Ovary (tissue), 9 donors: ENCODE data around the gene MAP4K4. TPM values are rescaled to one million over a fixed set of nuclear protein-coding genes. Genes with fewer than 3 reads are reported as not detected.
A peak's percentile ranks its signal among the peaks of the same experiment; 100 is the strongest.

Experiments
- DNase-seq, 5 donors: peaks; one replicate each; pipeline ENCODE4 v3.0.0-alpha.2; 2019 to 2020
- H3K27ac ChIP-seq, 2 donors: fragments of 200-600 bp; one replicate each; pipeline versions ENCODE4 v1.5.1 to v1.8.0; 2019 to 2022
- H3K27me3 ChIP-seq: fragments of 200-600 bp; one replicate; pipeline ENCODE4 v1.8.0; 2022
- H3K36me3 ChIP-seq: fragments of 200-600 bp; sonication (generic); one replicate; pipeline ENCODE4 v1.5.1; 2019
- H3K4me1 ChIP-seq: one replicate; pipeline ENCODE4 v1.8.1; 2013; ENCODE audit warnings: mild to moderate bottlenecking, moderate library complexity; ENCODE audit not compliant: insufficient read depth
- H3K4me3 ChIP-seq: fragments of 200-600 bp; sonication (generic); one replicate; pipeline ENCODE4 v1.5.1; 2017
- H3K9me3 ChIP-seq, 2 donors: fragments of 200-600 bp in 1 of 2; sonication (generic) in 1 of 2; one replicate each; pipeline versions ENCODE4 v1.5.1 to v1.8.1; 2013 to 2019; ENCODE audit warnings: mild to moderate bottlenecking in 1 of 2, moderate library complexity in 1 of 2
- CTCF ChIP-seq, 3 donors: fragments of 450-650 bp in 2 of 3; fragments of 200-600 bp in 1 of 3; IDR thresholded peaks; one replicate each; pipeline versions ENCODE4 v1.5.1 to v1.8.0; 2016 to 2022; ENCODE audit warnings: antibody characterized with exemption in 3 of 3, mild to moderate bottlenecking in 1 of 3
- EP300 ChIP-seq: sonication (generic); formaldehyde crosslinking; IDR thresholded peaks from one replicate; pipeline ENCODE4 v1.6.1; 2017; ENCODE audit warnings: antibody characterized with exemption
- POLR2A ChIP-seq: fragments of 450-650 bp; IDR thresholded peaks from one replicate; pipeline ENCODE4 v1.6.1; 2017; ENCODE audit warnings: antibody characterized with exemption, mild to moderate bottlenecking, moderate library complexity
- WGBS, 3 donors: extraction: QIAGEN DNeasy Blood & Tissue Kit in 1 of 3; methylation state at CpG; one replicate each; pipeline versions ENCODE4 v1.1.5 to v1.1.7; 2013 to 2017; 5-methylcytosine and 5-hydroxymethylcytosine counted together
- intact Hi-C, 4 donors: fragments of 100-400 bp; cut with DNase I; formaldehyde crosslinking; loops; one replicate each; pipeline versions ENCODE4 v1.11.0 to v1.15.1; 2022 to 2023
- polyA plus RNA-seq, 2 donors: library from polyadenylated mRNA; stranded (reverse); fragments of 200-250 nt in 1 of 2; fragments of 350-450 nt in 1 of 2; fragmentation: Illumina TruSeq in 1 of 2; extraction: RNeasy Lipid Tissue Mini Kit (QIAGEN cat#74804) in 1 of 2; gene quantifications; one replicate each; pipeline ENCODE4 v1.2.3, GENCODE V29; 2013 to 2014
- total RNA-seq, 7 donors: library from RNA; depleted of rRNA in 2 of 7; stranded (reverse); fragments of >200 nt in 2 of 7; fragmentation: NEBNext Ultra II Directional in 3 of 7; extraction: Animal tissue kit (Norgen Biotek cat#: 25700) in 3 of 7; gene quantifications; one replicate each; pipeline versions ENCODE4 v1.1.0 to v1.2.4, GENCODE V29; 2016 to 2023
- donor health status: DM: no; HTN: no; CAD: no; lungs with moderate emphysema.
- donor health status: DM: no; HTN: no; CAD: no.
- donor health status: Bipolar disorder and iron deficiency.
- donor health status: DM: yes; HTN: yes; CAD: no.
- donor health status: DM: no; HTN: no; CAD: no.
- donor health status: DM: yes; HTN: yes; CAD: no.

The MAP4K4 gene
- total and polyA plus RNA-seq, 9 donors, result 23.9 to 60.9 (median 49.7) TPM

GRCh38 chr2:101788995-101789970, 91.8 kb downstream of the MAP4K4 start:
- Histone ChIP-seq H3K4me3 (no peak overlapping the region), H3K27me3 (no peaks in the 10 kb centered on the region), H3K27ac (no peak overlapping the region), H3K4me1 (peaks cover 12% of the 10 kb centered on the region), H3K36me3 (no peaks in the 10 kb centered on the region), H3K9me3 (no peaks in the 10 kb centered on the region)
- WGBS, 3 donors, result 88 to 94% (median 92%) methylated on average over 4 of the region's 4 CpGs
- no peak for TF ChIP-seq CTCF (IDR thresholded peaks at IDR 0.05)
- no peak for TF ChIP-seq EP300
- no peak for TF ChIP-seq POLR2A
- intact Hi-C loops, result no loop called here
- no peak for DNase-seq

GRCh38 chr2:101790416-101790815, 92.9 kb downstream of the MAP4K4 start:
- Histone ChIP-seq H3K4me1 (peaks cover 16% of the 10 kb centered on the region), H3K4me3 (no peak overlapping the region)
- 69 to 72% (median 69%) methylated on average over 5 of the region's 5 CpGs for WGBS, 3 donors

GRCh38 chr2:101790857-101791256, 93.3 kb downstream of the MAP4K4 start:
- no peaks in the 10 kb centered on the region for H3K9me3 ChIP-seq
- no peaks in the 10 kb centered on the region for H3K27me3 ChIP-seq
- peak overlapping the region in 1 of 2 donors; percentile 63 for H3K27ac ChIP-seq
- intact Hi-C loops, result no loop called here
- peaks cover 18% of the 10 kb centered on the region for H3K4me1 ChIP-seq
- peak in 2 of 5 donors; percentile 35 to 59 for DNase-seq
- TF ChIP-seq CTCF (IDR thresholded peaks at IDR 0.05), result no peak
- TF ChIP-seq EP300, result no peak
- no peak for TF ChIP-seq POLR2A
- no peaks in the 10 kb centered on the region for H3K36me3 ChIP-seq
- no peak overlapping the region for H3K4me3 ChIP-seq
- WGBS, 3 donors, result 12 to 16% (median 14%) methylated on average over 4 of the region's 4 CpGs

More at GRCh38 chr2:101790416-101790815, 92.9 kb downstream of the MAP4K4 start:
- intact Hi-C loops, result no loop called here
- H3K9me3 ChIP-seq, result no peaks in the 10 kb centered on the region
- peak overlapping the region in 1 of 2 donors; percentile 63 for H3K27ac ChIP-seq
- no peak for TF ChIP-seq POLR2A
- TF ChIP-seq EP300, result no peak
- no peak for TF ChIP-seq CTCF (IDR thresholded peaks at IDR 0.05)
- no peaks in the 10 kb centered on the region for H3K36me3 ChIP-seq
- no peaks in the 10 kb centered on the region for H3K27me3 ChIP-seq
- DNase-seq, result no peak

- no peaks in the 10 kb centered on the region for H3K36me3 ChIP-seq
- no peak for TF ChIP-seq POLR2A
- TF ChIP-seq CTCF (IDR thresholded peaks at IDR 0.05), result no peak
- TF ChIP-seq EP300, result no peak
- no peaks in the 10 kb centered on the region for H3K27me3 ChIP-seq
- DNase-seq, result no peak
- H3K9me3 ChIP-seq, result no peaks in the 10 kb centered on the region
- no peak overlapping the region for H3K4me3 ChIP-seq
- intact Hi-C loops, result no loop called here
- 94% methylated on average over 5 of the region's 5 CpGs for WGBS, 3 donors
- H3K27ac ChIP-seq, result no peak overlapping the region
- peaks cover 24% of the 10 kb centered on the region for H3K4me1 ChIP-seq
These were observed 94.7 kb downstream of the MAP4K4 start for GRCh38 chr2:101792208-101792607.
